ENCODE measurements around the gene GRIN1. TPM values are rescaled to one million over a fixed set of nuclear protein-coding genes. Genes with fewer than 3 reads are reported as not detected.

Gene GRIN1
- total and polyA plus RNA-seq, 10 of the 15 experiments (the other 5 are each of a cell fraction or from before 2014, with no cell fraction given) = 0.05 to 0.10 (median 0.06) TPM; not detected in 6

DNA sequence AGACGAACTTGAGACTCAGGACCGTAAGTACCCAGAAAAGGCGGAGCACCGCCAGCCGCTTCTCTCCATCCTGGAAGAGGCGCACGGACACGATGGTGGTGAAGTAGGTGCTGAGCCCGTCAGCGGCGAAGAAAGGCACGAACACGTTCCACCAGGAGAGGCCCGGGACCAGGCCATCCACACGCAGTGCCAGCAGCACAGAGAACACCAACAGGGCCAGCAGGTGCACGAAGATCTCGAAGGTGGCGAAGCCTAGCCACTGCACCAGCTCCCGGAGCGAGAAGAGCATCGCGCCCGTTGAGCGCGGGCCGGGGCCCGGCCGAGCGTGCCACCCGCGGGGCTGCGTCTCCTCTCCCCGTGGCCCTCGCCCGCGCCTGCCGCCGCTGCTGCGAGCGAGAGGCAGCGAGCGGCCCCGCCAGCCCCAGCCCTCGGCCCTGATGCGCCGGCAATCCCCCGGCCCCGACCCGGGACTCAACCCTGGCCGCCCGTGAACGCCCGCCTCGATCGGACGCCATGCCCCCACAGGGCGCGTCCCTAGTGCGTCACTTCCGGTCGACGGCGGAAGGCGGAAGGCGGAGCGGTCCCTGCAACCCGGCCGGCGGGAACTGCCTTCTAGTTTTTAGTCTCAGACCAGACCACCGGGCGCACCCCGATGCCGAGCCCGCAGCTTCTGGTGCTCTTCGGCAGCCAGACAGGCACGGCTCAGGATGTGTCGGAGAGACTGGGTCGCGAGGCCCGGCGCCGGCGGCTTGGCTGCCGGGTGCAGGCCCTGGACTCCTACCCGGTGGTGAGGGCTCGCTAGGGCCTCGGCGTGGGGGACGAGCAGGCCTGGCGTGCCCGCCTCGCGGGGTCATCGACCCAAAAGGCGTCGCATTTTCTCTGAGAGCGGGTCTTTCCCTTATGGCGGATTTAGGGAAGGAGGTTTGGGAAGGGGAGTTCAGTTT, 66.4 kb downstream of the GRIN1 start, which contains the start of the genes NDOR1 and TMEM203 (continued):
- TF ChIP-seq ZNF207 (IDR thresholded peaks at IDR 0.05; ENCODE audit: borderline replicate concordance) = peak; percentile 93
- TF ChIP-seq E4F1 (IDR thresholded peaks at IDR 0.05; ENCODE audit: borderline replicate concordance, partially characterized antibody) = peak; percentile 51
- no peak for TF ChIP-seq SREBF1 (IDR thresholded peaks at IDR 0.05; ENCODE audit: low read length)
- no peak for TF ChIP-seq CEBPB (IDR thresholded peaks at IDR 0.05; ENCODE audit: borderline replicate concordance in 1 of 2, low read depth in 2 of 2, low read length in 2 of 2)
- no peak for TF ChIP-seq SMC3 (IDR thresholded peaks at IDR 0.05; ENCODE audit: borderline replicate concordance, low read length)
- no peak for TF ChIP-seq IKZF2 (IDR thresholded peaks at IDR 0.05)

- Histone ChIP-seq H3K4me1 (ENCODE audit: control insufficient read depth, insufficient read depth, low read length) (peaks cover 34% of the 10 kb centered on the region), H2AFZ (ENCODE audit: control insufficient read depth, low read depth, low read length) (no peak overlapping the region), H3K9ac (ENCODE audit: control insufficient read depth, insufficient read depth, low read length) (peak overlapping the region; percentile 98), H4K20me1 (ENCODE audit: control insufficient read depth, insufficient read depth) (no peaks in the 10 kb centered on the region), H3K9me3 (replicated peaks; ENCODE audit: control insufficient read depth, insufficient read depth, low read length) (no peaks in the 10 kb centered on the region), H3K4me3 (peak overlapping the region; percentile 95), H3K27ac (ENCODE audit: control insufficient read depth, insufficient read depth) (no peak overlapping the region), H3K27me3 (replicated peaks in 1 of 2; ENCODE audit: control insufficient read depth in 2 of 2, insufficient read depth in 2 of 2, low read length in 1 of 2) (no peaks in the 10 kb centered on the region), H3K36me3 (ENCODE audit: control insufficient read depth in 2 of 2, insufficient read depth in 2 of 2, low read length in 1 of 2) (peaks cover 0 to 4% of the 10 kb centered on the region in 2 experiments; a peak in 1 of 4 replicates), H3K79me2 (ENCODE audit: control insufficient read depth, insufficient read depth, low read length) (peaks cover 43% of the 10 kb centered on the region), H3K4me2 (ENCODE audit: control insufficient read depth, insufficient read depth) (peak overlapping the region; percentile 93)
- no peak for FAIRE-seq
- BruUV-seq (replicated peaks) = TSS peak; percentile 78
- ChIA-PET SMC1A (ENCODE audit: uncharacterized antibody, unreplicated experiment) (interaction anchor here (0.6 kb wide), 1 partner anchor 90 kb away, joined by 3 read pairs; no protein-coding TSS in a partner anchor), POLR2A (interaction anchor here (0.6 to 8.0 kb wide), 5 partner anchors 16 to 139 kb away, joined by 3 to 68 read pairs (median 4); partner anchors contain the start of genes CYSRT1 and RNF208), CTCF (interaction anchor here (1.1 to 2.2 kb wide), 3 partner anchors 16 to 30 kb away, joined by 4 to 7 read pairs (median 5); partner anchors contain the start of genes ANAPC2 and SSNA1), RAD21 (ENCODE audit: unreplicated experiment) (no interaction called here)
- no peak for ATAC-seq
- DNase-seq (ENCODE audit: low read depth, low spot score) = no peak
- in situ Hi-C loops (cut with MboI) (no loop called here), intact Hi-C loops (cut with micrococcal nuclease; ENCODE audit: unreplicated experiment) (no loop called here)
- 62% methylated on average over 7 of the region's 7 CpGs for WGBS (ENCODE audit: insufficient coverage, insufficient replicate concordance, low lambda C conversion rate, missing lambda C conversion rate)
- TF ChIP-seq, protein P1, sequence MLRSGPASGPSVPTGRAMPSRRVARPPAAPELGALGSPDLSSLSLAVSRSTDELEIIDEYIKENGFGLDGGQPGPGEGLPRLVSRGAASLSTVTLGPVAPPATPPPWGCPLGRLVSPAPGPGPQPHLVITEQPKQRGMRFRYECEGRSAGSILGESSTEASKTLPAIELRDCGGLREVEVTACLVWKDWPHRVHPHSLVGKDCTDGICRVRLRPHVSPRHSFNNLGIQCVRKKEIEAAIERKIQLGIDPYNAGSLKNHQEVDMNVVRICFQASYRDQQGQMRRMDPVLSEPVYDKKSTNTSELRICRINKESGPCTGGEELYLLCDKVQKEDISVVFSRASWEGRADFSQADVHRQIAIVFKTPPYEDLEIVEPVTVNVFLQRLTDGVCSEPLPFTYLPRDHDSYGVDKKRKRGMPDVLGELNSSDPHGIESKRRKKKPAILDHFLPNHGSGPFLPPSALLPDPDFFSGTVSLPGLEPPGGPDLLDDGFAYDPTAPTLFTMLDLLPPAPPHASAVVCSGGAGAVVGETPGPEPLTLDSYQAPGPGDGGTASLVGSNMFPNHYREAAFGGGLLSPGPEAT (IDR thresholded peaks at IDR 0.05; ENCODE audit: low read depth) = no peak
- TF ChIP-seq, protein P2, sequence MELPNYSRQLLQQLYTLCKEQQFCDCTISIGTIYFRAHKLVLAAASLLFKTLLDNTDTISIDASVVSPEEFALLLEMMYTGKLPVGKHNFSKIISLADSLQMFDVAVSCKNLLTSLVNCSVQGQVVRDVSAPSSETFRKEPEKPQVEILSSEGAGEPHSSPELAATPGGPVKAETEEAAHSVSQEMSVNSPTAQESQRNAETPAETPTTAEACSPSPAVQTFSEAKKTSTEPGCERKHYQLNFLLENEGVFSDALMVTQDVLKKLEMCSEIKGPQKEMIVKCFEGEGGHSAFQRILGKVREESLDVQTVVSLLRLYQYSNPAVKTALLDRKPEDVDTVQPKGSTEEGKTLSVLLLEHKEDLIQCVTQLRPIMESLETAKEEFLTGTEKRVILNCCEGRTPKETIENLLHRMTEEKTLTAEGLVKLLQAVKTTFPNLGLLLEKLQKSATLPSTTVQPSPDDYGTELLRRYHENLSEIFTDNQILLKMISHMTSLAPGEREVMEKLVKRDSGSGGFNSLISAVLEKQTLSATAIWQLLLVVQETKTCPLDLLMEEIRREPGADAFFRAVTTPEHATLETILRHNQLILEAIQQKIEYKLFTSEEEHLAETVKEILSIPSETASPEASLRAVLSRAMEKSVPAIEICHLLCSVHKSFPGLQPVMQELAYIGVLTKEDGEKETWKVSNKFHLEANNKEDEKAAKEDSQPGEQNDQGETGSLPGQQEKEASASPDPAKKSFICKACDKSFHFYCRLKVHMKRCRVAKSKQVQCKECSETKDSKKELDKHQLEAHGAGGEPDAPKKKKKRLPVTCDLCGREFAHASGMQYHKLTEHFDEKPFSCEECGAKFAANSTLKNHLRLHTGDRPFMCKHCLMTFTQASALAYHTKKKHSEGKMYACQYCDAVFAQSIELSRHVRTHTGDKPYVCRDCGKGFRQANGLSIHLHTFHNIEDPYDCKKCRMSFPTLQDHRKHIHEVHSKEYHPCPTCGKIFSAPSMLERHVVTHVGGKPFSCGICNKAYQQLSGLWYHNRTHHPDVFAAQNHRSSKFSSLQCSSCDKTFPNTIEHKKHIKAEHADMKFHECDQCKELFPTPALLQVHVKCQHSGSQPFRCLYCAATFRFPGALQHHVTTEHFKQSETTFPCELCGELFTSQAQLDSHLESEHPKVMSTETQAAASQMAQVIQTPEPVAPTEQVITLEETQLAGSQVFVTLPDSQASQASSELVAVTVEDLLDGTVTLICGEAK (IDR thresholded peaks at IDR 0.05; ENCODE audit: borderline replicate concordance) = no peak
- TF ChIP-seq, protein P3, sequence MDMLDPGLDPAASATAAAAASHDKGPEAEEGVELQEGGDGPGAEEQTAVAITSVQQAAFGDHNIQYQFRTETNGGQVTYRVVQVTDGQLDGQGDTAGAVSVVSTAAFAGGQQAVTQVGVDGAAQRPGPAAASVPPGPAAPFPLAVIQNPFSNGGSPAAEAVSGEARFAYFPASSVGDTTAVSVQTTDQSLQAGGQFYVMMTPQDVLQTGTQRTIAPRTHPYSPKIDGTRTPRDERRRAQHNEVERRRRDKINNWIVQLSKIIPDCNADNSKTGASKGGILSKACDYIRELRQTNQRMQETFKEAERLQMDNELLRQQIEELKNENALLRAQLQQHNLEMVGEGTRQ (IDR thresholded peaks at IDR 0.05; ENCODE audit: borderline replicate concordance, low read depth, low read length) = no peak
- TF ChIP-seq IKZF2 (IDR thresholded peaks at IDR 0.05) = no peak
- TF ChIP-seq MAX (IDR thresholded peaks at IDR 0.05; ENCODE audit: low read depth, low read length) = no peak
Observed at GRCh38 chr9:137206602-137207001, 67.6 kb downstream of the GRIN1 start.
